Fibroblast of peridontal ligament (primary cell): ENCODE measurements around the gene SLC22A23.

Source experiments
- DNase-seq: peaks from one replicate; pipeline ENCODE4 v3.0.0-alpha.2; 2010; ENCODE audit errors: extremely low read depth

The SLC22A23 gene

DNA sequence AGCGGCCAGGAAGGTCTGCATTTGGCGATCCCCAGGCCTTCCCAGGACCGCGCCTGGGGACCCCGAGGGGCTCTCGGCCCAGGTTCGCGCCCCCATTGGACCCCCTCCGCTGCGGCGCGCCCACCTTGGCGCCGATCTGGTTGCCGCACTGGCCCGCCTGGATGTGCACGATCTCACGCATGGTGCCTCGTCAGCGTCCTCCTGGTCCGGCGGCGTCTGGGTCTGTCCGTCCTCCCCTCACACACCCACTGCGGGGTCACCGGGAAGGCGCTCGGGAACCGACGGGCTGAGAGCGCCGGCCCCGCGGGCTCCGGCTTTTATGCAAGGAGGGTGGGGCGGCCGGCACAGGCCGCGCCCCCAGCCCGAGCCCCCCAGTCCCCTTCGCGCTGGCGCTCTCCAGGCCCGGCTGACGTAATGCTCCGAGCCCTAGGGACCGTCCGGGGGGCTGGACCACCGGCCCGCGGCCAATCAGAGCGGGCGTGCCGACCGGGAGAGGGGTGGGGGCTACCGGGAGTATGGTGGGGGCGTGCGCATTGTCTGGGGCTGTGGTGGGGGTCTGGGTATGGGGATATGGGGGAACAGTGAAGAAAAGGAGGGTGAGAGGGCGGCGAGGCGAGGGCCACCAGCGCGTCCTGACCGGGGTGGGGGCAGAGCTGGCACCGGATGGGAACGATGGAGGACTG is 229.3 kb downstream of the SLC22A23 start, which contains the start of gene TUBB2B:
Gene TUBB2B (minus strand): TSS at position 291 of the 683 bp plus-strand sequence. CDS start 110 bp downstream, at position 181.
- DNase-seq: no peak

DNA sequence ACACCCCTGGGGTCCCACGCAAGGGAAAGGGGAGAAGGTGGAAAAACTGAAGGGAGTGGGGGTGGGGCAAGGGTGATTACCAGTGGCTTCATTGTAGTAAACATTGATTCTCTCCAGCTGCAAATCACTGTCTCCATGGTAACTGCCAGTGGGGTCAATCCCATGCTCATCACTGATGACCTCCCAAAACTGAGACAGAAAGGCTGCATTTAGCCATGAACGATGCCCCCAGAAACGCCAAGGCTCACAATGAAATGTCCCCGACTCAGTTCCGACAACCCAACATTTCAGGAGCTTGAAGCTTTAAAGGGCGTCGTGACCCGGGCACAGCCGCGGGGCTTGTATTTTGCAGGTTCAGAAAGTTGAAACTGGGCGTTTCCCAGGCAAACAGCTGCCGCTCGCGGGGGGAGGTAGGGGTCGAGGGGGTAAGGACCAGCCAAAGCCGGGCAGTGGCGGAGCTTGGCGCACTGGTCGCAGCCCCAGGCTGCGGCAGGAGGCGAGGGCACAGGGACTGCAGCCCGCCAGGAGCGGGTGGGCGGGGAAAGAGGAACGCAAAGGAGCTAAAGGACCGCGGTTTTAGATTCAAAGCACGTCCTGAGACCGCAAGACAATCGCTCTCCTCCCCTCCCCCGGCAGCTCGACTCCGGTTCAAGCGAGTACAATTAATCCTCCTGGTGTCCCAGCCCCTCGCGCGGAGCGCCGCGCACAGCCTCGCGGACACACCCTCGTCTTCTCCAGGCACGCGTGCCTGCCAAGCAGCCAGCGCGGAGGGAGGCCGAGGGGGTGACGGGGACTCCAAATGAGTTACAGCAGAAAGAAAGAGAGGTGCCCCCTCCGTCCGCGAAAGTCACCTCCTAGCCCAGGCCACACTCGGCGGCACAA is 230.1 kb downstream of the SLC22A23 start:
- no peak for DNase-seq

DNA sequence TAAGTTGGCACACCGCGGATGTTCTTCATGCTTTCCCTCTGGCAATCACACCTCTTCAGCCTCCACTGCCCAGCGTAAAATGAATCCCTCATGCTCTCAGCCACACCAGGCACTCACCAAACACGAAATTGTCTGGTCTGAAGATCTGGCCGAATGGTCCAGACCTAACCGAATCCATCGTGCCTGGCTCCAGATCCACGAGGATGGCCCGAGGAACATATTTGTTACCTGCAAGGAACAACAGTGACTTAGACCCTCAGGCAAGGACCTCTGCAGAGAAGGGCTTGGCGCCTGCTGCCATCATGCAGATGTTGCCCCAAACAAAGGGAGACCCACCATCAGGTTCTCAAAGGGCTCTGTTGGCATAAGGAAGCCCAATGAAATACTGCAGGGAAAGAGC is 230.8 kb downstream of the SLC22A23 start:
- no peak for DNase-seq

DNA sequence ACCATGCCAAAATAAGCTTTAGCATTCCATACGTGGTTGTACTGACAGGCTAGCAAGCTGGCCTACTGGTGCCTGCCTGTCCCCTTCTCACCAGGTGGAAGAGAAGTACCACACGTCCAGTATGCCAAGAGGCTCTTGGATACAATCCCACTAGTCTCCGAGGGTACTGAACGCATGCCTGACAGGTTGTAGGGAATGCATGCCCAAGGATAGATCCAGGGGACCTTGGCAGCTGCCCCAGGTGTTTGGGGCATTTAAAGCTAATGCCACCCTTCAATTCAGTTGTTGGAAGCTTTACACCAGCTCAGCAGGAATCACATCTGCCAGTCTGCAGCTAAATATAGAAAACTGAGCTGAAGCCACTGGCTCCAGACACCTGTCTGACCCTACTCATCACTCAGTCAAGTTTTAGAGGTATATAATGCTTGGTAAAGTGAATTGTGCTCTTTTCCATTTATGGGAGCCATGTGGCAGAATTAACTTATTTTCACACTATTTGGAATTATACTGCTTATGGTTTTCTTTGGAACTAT is 234.3 kb downstream of the SLC22A23 start:
- DNase-seq: no peak

DNA sequence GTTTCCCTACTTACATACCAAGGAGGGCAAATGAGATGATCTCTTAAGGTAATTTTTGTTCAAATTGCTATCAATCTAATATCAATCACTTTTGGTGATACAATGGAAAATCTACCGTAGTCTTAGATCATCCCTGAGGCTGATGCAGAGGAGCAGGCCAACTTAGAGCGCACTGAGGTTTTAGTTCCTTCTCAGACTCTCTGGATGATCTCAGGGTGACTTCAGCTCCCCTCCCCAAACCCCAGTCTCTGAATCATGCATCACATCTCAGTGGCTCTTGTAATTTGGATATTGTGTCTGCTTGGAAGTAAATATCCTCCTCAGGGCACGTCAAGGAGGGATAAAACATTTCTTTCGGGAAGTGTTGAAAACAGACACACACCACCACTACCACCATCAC is 235.3 kb downstream of the SLC22A23 start:
- no peak for DNase-seq

DNA sequence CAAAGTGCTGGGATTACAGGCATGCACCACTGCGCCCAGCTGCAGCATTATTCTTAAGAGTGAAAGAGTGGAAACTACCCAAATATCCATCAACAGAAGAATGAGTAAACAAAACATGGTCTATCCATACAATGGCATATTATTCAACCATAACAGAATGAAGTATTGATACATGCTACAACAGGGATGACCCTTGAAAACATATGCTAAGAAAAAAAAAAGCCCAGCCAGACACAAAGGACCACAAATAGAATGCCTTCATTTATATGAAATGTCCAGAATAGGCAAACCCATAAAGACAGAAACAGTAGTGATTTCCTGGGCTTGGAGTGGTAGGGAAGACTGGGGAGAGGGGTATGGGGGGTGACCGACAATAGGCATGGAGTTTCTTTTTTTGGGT is 236.5 kb downstream of the SLC22A23 start:
- DNase-seq: no peak
